HG02642 (cell line): ENCODE data around the gene COLQ.
"Not testable (repeated sequence)": the region's sequence is repeated elsewhere in the genome, so short reads cannot be mapped to it uniquely, and the experiment has no call there.

Source experiments
- ATAC-seq: cut with Tn5 transposase; IDR thresholded peaks from one replicate; pipeline ENCODE4 v1.9.1; 2021; ENCODE audit warnings: mild to moderate bottlenecking; ENCODE audit not compliant: unreplicated experiment, poor library complexity

Gene COLQ

DNA sequence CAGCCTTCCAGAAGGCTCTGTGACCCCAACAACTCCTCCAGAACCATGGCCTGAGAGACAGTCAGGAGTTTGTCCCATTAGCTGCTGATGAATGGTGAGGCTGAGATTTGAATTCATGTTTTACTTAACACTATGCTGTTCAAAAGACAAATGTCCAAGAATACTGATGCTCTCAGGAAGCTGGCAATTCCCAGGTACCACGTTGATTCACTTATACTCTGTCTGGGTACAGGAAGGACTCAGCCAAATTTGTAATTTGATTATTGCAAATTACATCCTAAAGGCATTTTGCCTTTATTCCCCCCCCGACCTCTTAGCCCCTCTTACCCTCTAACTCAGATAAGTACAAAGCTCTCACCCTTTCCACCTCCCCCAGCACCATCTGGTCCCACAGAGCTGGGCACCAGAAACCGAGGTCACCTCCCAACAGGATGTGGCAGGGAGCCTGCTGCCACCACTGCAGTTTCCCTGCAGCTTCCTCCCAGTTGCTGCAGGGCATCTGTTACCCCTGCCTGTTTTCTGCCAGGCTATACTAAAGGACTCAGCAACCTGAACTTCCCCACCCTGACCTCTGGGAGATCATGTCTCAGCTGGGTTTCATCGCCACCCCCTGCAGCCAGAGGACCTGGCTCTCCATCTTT is 60.5 kb downstream of the COLQ start:
- no peak for ATAC-seq

- no peak for ATAC-seq
Measured at GRCh38 chr3:15458212-15458780, 63.2 kb downstream of the COLQ start.

GRCh38 chr3:15456915-15457314 is 64.6 kb downstream of the COLQ start:
- not testable (repeated sequence) for ATAC-seq

- no peak for ATAC-seq
Measured at GRCh38 chr3:15456321-15456720, 65.2 kb downstream of the COLQ start.

GRCh38 chr3:15455756-15456155 is 65.8 kb downstream of the COLQ start:
- no peak for ATAC-seq

- no peak for ATAC-seq
Measured at GRCh38 chr3:15454965-15455364, 66.5 kb downstream of the COLQ start.

DNA sequence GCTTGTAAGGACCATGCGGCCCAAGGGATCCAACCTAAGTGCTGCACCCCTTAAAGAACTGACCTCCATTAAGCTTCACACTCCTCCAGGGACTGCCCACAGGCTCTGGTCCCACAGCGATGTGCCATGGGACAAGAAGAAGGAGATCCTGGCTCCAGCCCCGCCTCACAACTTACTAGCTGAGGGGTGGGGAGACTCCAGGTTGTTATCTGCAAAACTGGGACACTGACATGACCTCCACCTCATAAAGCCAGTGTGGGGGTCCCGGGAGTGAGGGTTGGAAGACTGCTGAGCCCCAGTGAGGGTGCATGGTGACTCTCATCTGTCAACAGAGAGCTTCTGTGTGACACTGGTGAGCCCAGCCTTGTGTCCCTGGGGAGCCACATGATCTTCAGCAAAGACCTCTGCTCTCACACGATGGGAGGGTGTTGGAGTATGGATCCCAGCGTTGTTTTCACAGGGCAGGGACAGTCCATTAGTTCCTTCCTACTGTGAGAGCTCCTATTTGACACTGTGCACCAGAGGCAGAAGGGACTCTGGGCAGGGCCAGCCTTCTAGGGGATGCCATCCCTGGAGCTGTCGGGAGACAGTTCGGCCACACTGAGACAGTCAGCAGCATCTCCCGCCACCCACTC is 67.4 kb downstream of the COLQ start:
- no peak for ATAC-seq

DNA sequence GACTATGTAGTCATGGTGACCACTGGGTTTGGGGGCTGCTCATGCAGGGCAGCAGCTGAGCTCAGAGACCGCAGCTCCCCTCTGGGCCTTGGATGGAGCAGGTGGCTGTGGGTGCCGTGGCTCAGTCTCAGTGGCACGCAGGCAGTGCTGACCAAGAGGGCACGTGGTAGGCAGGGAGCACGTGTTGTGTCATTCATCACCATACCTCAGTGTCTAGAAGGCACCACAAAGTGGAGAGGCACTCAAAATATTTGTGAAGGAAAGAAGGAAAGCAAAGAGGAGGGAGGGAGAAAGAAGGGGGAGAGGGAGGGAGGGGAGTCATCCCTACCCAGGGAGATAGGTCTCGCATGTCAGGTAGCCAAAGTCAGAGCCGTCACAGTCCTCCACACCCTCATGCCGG is 68.0 kb downstream of the COLQ start:
- no peak for ATAC-seq

GRCh38 chr3:15452961-15453360 is 68.5 kb downstream of the COLQ start:
- no peak for ATAC-seq

GRCh38 chr3:15452156-15452555 is 69.3 kb downstream of the COLQ start:
- ATAC-seq = no peak

GRCh38 chr3:15451216-15452113 is 70.0 kb downstream of the COLQ start:
- ATAC-seq = no peak

DNA sequence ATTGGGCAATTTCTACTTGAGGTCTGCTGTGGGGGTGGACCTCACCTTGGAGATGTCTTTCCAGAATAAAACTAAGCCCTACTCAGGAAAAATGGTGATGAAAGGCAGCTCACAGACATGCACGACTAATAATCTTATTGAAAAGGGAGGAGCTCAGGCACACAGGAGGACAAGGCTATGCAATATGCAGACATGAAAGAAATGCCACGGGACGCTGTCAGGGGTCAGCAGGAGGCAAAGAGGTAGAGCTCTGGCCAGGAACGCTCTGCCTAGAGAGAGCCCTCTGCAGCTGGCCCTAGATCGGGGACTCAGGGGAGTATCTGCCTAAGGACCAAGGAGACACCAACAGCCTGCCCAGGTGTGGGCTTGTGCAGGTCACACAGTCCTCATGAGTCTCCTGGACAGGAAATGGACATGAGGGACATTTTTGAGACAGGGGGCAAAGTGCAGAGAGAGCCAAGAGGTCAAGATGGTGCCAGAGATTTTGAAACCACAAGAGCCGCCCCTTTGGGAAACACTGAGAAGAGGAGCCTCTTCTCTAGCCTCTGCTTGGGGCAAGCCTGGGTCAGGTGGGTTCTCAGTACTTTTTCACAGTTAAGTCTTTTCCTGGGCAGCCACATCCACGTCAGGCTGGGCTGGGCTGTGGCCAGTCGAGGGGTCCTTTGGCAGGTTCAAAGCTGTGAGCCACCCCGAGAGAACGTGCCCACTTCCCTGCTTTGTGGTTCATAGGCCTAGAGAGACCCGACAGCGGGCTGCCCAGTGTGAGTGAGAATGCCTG is 70.9 kb downstream of the COLQ start:
- no peak for ATAC-seq

DNA sequence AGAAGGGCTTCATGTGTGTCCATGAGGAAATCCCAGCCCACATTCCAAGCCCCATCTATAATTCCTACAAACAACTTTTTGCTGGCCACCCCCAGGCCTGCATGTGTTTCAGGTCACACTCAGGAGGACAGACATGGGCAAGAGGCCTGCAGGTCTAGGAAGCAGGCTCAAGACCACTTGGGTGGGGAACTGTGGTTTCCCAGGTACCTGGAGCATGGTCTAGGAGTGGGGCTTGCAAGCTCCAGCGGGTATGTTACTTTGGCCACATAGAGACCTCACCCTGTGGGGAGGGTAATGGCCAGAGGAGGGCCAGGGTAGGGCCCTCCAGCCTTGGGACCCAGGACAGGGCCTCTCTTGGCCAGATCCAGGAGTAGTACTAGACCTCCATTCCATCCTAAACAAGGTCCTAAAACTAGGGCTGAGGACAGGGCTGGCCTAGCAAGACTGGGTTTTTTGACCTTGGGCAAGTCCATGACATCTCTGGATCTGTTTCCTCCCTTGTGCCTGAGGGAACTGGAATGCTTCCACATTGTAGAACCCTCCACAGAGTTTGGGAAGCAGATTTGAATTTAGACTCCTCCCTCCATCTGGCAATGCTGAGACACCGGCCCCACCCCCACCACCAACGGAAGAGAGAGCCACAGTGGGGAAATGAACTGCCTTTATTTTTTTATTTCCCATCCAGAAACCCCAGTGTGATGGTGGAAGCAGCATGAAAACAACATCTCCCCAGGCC is 71.8 kb downstream of the COLQ start:
- ATAC-seq = no peak

DNA sequence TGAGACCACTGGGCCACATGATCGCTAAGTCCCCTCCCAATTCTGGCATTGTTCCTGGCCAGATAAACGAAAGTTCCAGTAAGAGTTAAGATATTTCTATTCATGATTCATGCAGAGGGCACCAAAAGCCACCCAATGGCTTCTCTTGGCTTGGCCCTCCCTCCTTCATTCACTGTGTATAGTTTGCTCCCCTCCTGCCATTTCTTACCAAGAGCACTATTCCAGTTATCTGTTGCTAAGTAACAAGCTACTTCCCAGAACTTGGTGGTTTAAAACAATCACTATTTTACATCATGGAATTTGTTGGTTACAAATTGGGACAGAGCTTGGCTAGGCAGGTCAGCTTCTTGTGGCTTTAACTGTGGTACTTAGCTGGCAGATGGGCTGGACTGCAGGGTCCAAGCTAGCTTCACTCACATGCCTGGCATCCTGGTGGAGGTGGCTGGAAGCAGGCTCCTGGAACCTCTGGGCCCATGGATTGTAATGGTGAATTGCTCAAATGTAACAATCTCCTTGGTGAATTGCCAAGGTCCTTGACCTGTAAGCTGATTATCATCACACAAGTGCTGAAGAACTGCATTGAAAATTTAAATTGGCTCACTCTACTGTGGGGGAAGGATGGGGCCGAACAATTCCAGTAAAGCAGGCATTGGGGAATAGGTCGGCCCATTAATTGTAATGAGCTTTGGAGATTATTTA is 77.5 kb downstream of the COLQ start:
- no peak for ATAC-seq

DNA sequence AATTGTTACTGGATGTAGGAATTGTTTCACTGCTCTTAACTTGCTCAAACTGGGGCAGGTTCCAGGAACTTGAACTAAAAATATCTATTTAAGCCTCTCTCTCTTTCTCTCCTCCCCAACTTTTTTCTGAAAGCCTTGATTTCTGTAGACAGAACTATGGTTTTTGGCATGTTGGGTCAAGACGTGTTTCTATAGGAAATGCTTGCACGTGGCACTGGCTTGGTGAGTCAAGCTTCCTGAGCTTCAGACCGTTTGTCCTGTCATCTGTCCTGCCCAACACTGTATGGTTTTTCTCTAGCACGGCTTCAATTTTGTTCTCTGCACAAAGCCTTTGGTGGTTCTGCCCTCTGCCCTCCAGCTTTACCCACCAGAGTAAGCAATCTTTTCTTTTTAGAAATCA is 80.6 kb downstream of the COLQ start:
- no peak for ATAC-seq

- ATAC-seq = no peak
Measured at GRCh38 chr3:15439476-15439875, 82.0 kb downstream of the COLQ start.

DNA sequence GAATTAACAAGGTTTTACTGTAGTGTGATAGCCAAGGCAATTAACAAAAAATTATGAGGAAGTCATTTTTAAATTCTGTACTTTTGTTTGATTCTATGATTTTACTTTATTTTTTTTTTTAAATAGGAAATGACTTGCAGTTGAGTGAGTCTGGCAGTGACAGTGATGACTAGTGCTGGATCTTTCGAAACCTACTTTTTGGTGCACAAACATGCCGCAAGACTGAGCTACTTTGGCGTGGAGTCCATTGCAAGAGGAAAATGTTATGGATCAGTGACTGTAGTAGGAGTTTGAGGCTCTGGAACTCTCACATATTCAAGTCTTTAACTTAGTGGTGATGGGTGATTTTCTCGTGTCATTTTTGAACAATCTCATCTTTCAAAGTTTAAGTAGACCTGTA is 82.5 kb downstream of the COLQ start:
- ATAC-seq = no peak

GRCh38 chr3:15436246-15436645 is 85.3 kb downstream of the COLQ start:
- ATAC-seq = no peak

GRCh38 chr3:15434756-15435155 is 86.8 kb downstream of the COLQ start:
- no peak for ATAC-seq
